Measurements from ENCODE around the gene SLC35B3.
"Not testable (repeated sequence)": the region's sequence is repeated elsewhere in the genome, so short reads cannot be mapped to it uniquely, and the experiment has no call there.

DNA sequence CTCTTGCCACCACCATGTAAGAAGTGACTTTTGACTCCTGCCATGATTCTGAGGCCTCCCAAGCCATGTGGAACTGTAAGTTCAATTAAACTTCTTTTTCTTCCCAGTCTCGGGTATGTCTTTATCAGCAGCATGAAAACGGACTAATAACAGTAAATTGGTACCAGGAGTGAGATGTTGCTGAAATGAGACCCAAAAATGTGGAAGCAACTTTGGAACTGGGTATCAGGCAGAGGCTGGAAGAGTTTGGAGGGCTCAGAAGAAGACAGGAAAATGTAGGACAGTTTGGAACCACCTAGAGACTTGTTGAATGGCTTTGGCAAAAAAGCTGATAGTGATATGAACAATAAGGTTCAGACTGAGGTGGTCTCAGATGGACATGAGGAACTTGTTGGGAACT, 8.8 kb downstream of the SLC35B3 start:
- TF ChIP-seq ZFP30 (CRISPR knock-in tag; IDR thresholded peaks at IDR 0.05); TSHZ2 (CRISPR knock-in tag; IDR thresholded peaks at IDR 0.05); BACH2 (CRISPR knock-in tag; IDR thresholded peaks at IDR 0.05; ENCODE audit: borderline replicate concordance); RARB (CRISPR knock-in tag; IDR thresholded peaks at IDR 0.05); CSDC2 (CRISPR knock-in tag; IDR thresholded peaks at IDR 0.05); ISL1 (CRISPR knock-in tag; IDR thresholded peaks at IDR 0.05); GLIS3 (CRISPR knock-in tag; IDR thresholded peaks at IDR 0.05): not testable (repeated sequence)
